ENCODE results near the gene ZDHHC14. TPM values are rescaled to one million over a fixed set of nuclear protein-coding genes. Genes with fewer than 3 reads are reported as not detected.
A peak's percentile ranks its signal among the peaks of the same experiment; 100 is the strongest.

The ZDHHC14 gene
- total and polyA plus RNA-seq, 7 donors: 2.4 to 12.6 (median 9.6) TPM

GRCh38 chr6:157631412-157631811 is 250.4 kb downstream of the ZDHHC14 start:
- H3K4me3 ChIP-seq: no peak overlapping the region
- no peak for TF ChIP-seq POLR2A (IDR thresholded peaks at IDR 0.05)
- TF ChIP-seq POLR2AphosphoS5 (IDR thresholded peaks at IDR 0.05): no peak
- TF ChIP-seq CTCF (IDR thresholded peaks at IDR 0.05): no peak
- no peak for TF ChIP-seq EP300 (IDR thresholded peaks at IDR 0.05)
- H3K27me3 ChIP-seq: no peaks in the 10 kb centered on the region
- intact Hi-C loops (cut with DNase I): loop anchor here (10.0 kb wide), 1 partner anchor 623 kb away; no protein-coding TSS in a partner anchor
- 89% methylated on average over 7 of the region's 7 CpGs for WGBS, 2 donors
- H3K9me3 ChIP-seq: no peaks in the 10 kb centered on the region
- no peak overlapping the region for H3K27ac ChIP-seq
- H3K36me3 ChIP-seq: no peaks in the 10 kb centered on the region
- peaks cover 0 to 18% (median 13%) of the 10 kb centered on the region in 4 donors for H3K4me1 ChIP-seq
- peak; percentile 8 for DNase-seq

DNA sequence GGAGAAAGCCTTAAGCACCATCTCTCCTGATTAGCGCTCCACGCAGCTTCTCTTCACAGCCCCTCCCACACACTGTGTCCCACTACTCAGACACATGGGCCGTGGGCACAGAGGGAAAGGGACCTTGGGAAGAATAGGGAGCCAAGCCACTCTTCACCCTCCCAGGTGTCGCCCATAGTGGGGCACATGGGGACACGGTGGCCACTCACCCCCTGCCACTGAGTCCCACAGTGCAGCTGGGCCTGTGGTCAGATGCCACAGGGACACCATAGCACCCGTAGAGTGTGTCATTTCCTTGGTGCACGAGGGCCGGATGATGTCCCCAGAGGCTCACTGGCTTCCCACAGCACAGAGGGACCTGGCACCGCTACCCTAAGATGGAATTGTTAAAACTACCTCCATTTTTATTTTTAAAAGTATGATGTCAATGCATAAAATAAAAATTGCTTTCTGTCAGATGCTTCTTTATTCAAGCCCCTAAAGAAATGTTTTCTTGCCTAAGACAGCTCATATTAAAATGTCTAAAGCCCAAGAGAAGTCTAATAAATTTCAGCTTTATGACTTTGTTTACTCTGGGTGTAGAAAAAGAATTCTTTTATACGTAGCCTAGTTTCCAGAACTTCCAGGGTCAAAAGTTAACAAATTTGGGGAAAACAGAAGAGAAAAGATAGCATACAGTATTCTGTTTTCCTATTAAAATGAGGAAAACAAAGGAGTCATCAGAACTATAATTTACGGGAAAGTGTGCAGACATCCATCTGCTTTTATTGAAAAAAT is 251.0 kb downstream of the ZDHHC14 start:
- WGBS, 2 donors: 80 to 86% methylated on average over 11 of the region's 11 CpGs
- Histone ChIP-seq H3K4me1 (peaks cover 0 to 18% (median 13%) of the 10 kb centered on the region in 4 donors), H3K4me3 (no peak overlapping the region), H3K27ac (no peak overlapping the region), H3K36me3 (no peaks in the 10 kb centered on the region), H3K27me3 (no peaks in the 10 kb centered on the region), H3K9me3 (no peaks in the 10 kb centered on the region)
- intact Hi-C loops (cut with DNase I): loop anchor here (10.0 kb wide), 1 partner anchor 623 kb away; no protein-coding TSS in a partner anchor
- peak; percentile 47 for DNase-seq
- no peak for TF ChIP-seq POLR2AphosphoS5 (IDR thresholded peaks at IDR 0.05)

- H3K9me3 ChIP-seq: no peaks in the 10 kb centered on the region
- H3K27me3 ChIP-seq: no peaks in the 10 kb centered on the region
- H3K36me3 ChIP-seq: no peaks in the 10 kb centered on the region
- intact Hi-C loops (cut with DNase I): loop anchor here (10.0 kb wide), 1 partner anchor 622 kb away; no protein-coding TSS in a partner anchor
- DNase-seq: peak; percentile 15
- no peak overlapping the region for H3K4me3 ChIP-seq
- TF ChIP-seq POLR2A (IDR thresholded peaks at IDR 0.05) (no peak), EP300 (IDR thresholded peaks at IDR 0.05) (no peak), POLR2AphosphoS5 (IDR thresholded peaks at IDR 0.05) (no peak), CTCF (IDR thresholded peaks at IDR 0.05) (no peak)
- WGBS, 2 donors: 79 to 88% methylated on average over 5 of the region's 5 CpGs
- peaks cover 0 to 18% (median 13%) of the 10 kb centered on the region in 4 donors for H3K4me1 ChIP-seq
- H3K27ac ChIP-seq: no peak overlapping the region
Measured at GRCh38 chr6:157632821-157633220, 251.8 kb downstream of the ZDHHC14 start.

DNA sequence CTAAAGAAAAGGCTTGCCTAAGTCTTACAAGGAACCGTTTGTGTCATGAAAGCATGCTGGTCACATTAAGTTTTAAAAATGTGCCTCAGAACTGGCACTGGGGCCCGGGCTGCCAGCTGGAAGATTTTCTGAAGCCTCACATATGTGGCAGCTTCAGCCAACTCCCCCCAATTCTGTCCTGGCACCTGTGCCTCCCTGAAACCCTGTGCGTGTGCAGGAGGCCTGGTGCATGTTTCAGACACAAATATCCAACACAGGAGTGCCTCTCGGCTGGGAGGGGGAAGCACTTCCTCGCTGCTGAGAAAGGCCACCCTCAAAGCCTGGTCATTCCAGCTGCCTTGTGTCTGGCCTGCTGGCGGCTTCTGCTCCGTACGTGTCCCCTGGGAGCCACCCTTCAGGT is 253.6 kb downstream of the ZDHHC14 start:
- Histone ChIP-seq H3K36me3 (no peaks in the 10 kb centered on the region), H3K27ac (no peak overlapping the region), H3K4me1 (peaks cover 0 to 18% (median 13%) of the 10 kb centered on the region in 4 donors), H3K4me3 (no peak overlapping the region), H3K27me3 (no peaks in the 10 kb centered on the region), H3K9me3 (no peaks in the 10 kb centered on the region)
- DNase-seq: peak; percentile 55
- TF ChIP-seq CTCF (IDR thresholded peaks at IDR 0.05) (no peak), EP300 (IDR thresholded peaks at IDR 0.05) (no peak), POLR2A (IDR thresholded peaks at IDR 0.05) (no peak), POLR2AphosphoS5 (IDR thresholded peaks at IDR 0.05) (no peak)
- intact Hi-C loops (cut with DNase I): loop anchor here (10.0 kb wide), 1 partner anchor 620 kb away; no protein-coding TSS in a partner anchor
- 92 to 93% methylated on average over 8 of the region's 8 CpGs for WGBS, 2 donors

- Histone ChIP-seq H3K36me3 (no peaks in the 10 kb centered on the region), H3K9me3 (no peaks in the 10 kb centered on the region), H3K4me1 (peaks cover 0 to 18% (median 13%) of the 10 kb centered on the region in 4 donors), H3K4me3 (no peak overlapping the region), H3K27ac (no peak overlapping the region), H3K27me3 (no peaks in the 10 kb centered on the region)
- WGBS, 2 donors: 89 to 92% methylated on average over 23 of the region's 23 CpGs
- TF ChIP-seq POLR2A (IDR thresholded peaks at IDR 0.05): no peak
- no peak for TF ChIP-seq CTCF (IDR thresholded peaks at IDR 0.05)
- TF ChIP-seq EP300 (IDR thresholded peaks at IDR 0.05): no peak
- TF ChIP-seq POLR2AphosphoS5 (IDR thresholded peaks at IDR 0.05): no peak
- intact Hi-C loops (cut with DNase I): loop anchor here (10.0 kb wide), 1 partner anchor 619 kb away; no protein-coding TSS in a partner anchor
- peak; percentile 41 for DNase-seq
Measured at GRCh38 chr6:157635388-157636244, 254.6 kb downstream of the ZDHHC14 start.
